ENCODE measurements around the gene RELB.

RELB gene

GRCh38 chr19:45063851-45064801 is 62.9 kb downstream of the RELB start:
- H3K9ac ChIP-seq (ENCODE audit: insufficient read length): no peak overlapping the region
- H3K36me3 ChIP-seq (ENCODE audit: insufficient read depth, low read length): peaks cover 63% of the 10 kb centered on the region
- TF ChIP-seq POLR2AphosphoS5 (IDR thresholded peaks at IDR 0.05; ENCODE audit: borderline replicate concordance, low read depth, low read length) (no peak), EZH2 (IDR thresholded peaks at IDR 0.05) (no peak), FOXP2 (optimal IDR thresholded peaks at IDR 0.05; ENCODE audit: control extremely low read depth, extremely low read length, insufficient read depth) (no peak)
- no peak for DNase-seq (ENCODE audit: low read depth, low spot score)
- H3K9me3 ChIP-seq (ENCODE audit: low read depth, low read length): no peaks in the 10 kb centered on the region
- no peak overlapping the region for H3K27ac ChIP-seq
- H3K4me3 ChIP-seq: no peak overlapping the region

GRCh38 chr19:45066921-45067661 is 65.8 kb downstream of the RELB start:
- TF ChIP-seq POLR2AphosphoS5 (IDR thresholded peaks at IDR 0.05; ENCODE audit: borderline replicate concordance, low read depth, low read length) (no peak), FOXP2 (optimal IDR thresholded peaks at IDR 0.05; ENCODE audit: control extremely low read depth, extremely low read length, insufficient read depth) (no peak), EZH2 (IDR thresholded peaks at IDR 0.05) (no peak)
- Histone ChIP-seq H3K9ac (ENCODE audit: insufficient read length) (no peak overlapping the region), H3K4me3 (no peak overlapping the region), H3K27ac (no peak overlapping the region), H3K9me3 (ENCODE audit: low read depth, low read length) (no peaks in the 10 kb centered on the region), H3K36me3 (ENCODE audit: insufficient read depth, low read length) (peaks cover 51% of the 10 kb centered on the region)
- no peak for DNase-seq (ENCODE audit: low read depth, low spot score)

GRCh38 chr19:45068041-45068440 is 66.8 kb downstream of the RELB start:
- Histone ChIP-seq H3K4me3 (no peak overlapping the region), H3K27ac (no peak overlapping the region), H3K9me3 (ENCODE audit: low read depth, low read length) (no peaks in the 10 kb centered on the region), H3K36me3 (ENCODE audit: insufficient read depth, low read length) (peaks cover 46% of the 10 kb centered on the region), H3K9ac (ENCODE audit: insufficient read length) (no peak overlapping the region)
- no peak for DNase-seq (ENCODE audit: low read depth, low spot score)
- no peak for TF ChIP-seq POLR2AphosphoS5 (IDR thresholded peaks at IDR 0.05; ENCODE audit: borderline replicate concordance, low read depth, low read length)
- no peak for TF ChIP-seq EZH2 (IDR thresholded peaks at IDR 0.05)
- TF ChIP-seq FOXP2 (optimal IDR thresholded peaks at IDR 0.05; ENCODE audit: control extremely low read depth, extremely low read length, insufficient read depth): no peak

- no peak overlapping the region for H3K27ac ChIP-seq
- DNase-seq (ENCODE audit: low read depth, low spot score): no peak
- H3K9me3 ChIP-seq (ENCODE audit: low read depth, low read length): no peaks in the 10 kb centered on the region
- no peak overlapping the region for H3K4me3 ChIP-seq
- H3K9ac ChIP-seq (ENCODE audit: insufficient read length): no peak overlapping the region
- TF ChIP-seq EZH2 (IDR thresholded peaks at IDR 0.05) (no peak), POLR2AphosphoS5 (IDR thresholded peaks at IDR 0.05; ENCODE audit: borderline replicate concordance, low read depth, low read length) (no peak), FOXP2 (optimal IDR thresholded peaks at IDR 0.05; ENCODE audit: control extremely low read depth, extremely low read length, insufficient read depth) (no peak)
- peaks cover 38% of the 10 kb centered on the region for H3K36me3 ChIP-seq (ENCODE audit: insufficient read depth, low read length)
Observed at GRCh38 chr19:45069056-45069455, 67.8 kb downstream of the RELB start.

GRCh38 chr19:45070214-45070613 is 69.0 kb downstream of the RELB start:
- no peak overlapping the region for H3K4me3 ChIP-seq
- no peaks in the 10 kb centered on the region for H3K9me3 ChIP-seq (ENCODE audit: low read depth, low read length)
- H3K27ac ChIP-seq: no peak overlapping the region
- no peak overlapping the region for H3K9ac ChIP-seq (ENCODE audit: insufficient read length)
- TF ChIP-seq POLR2AphosphoS5 (IDR thresholded peaks at IDR 0.05; ENCODE audit: borderline replicate concordance, low read depth, low read length) (no peak), FOXP2 (optimal IDR thresholded peaks at IDR 0.05; ENCODE audit: control extremely low read depth, extremely low read length, insufficient read depth) (no peak), EZH2 (IDR thresholded peaks at IDR 0.05) (no peak)
- no peak for DNase-seq (ENCODE audit: low read depth, low spot score)
- peaks cover 30% of the 10 kb centered on the region; the same call in 1 of the 2 replicates for H3K36me3 ChIP-seq (ENCODE audit: insufficient read depth, low read length)

GRCh38 chr19:45070861-45071544 is 69.7 kb downstream of the RELB start:
- H3K27ac ChIP-seq: no peak overlapping the region
- peaks cover 25% of the 10 kb centered on the region; the same call in 1 of the 2 replicates for H3K36me3 ChIP-seq (ENCODE audit: insufficient read depth, low read length)
- no peak overlapping the region for H3K4me3 ChIP-seq
- TF ChIP-seq FOXP2 (optimal IDR thresholded peaks at IDR 0.05; ENCODE audit: control extremely low read depth, extremely low read length, insufficient read depth): no peak
- no peak for TF ChIP-seq POLR2AphosphoS5 (IDR thresholded peaks at IDR 0.05; ENCODE audit: borderline replicate concordance, low read depth, low read length)
- no peak for TF ChIP-seq EZH2 (IDR thresholded peaks at IDR 0.05)
- no peak overlapping the region for H3K9ac ChIP-seq (ENCODE audit: insufficient read length)
- no peaks in the 10 kb centered on the region for H3K9me3 ChIP-seq (ENCODE audit: low read depth, low read length)
- DNase-seq (ENCODE audit: low read depth, low spot score): no peak

GRCh38 chr19:45071545-45071938 is 70.3 kb downstream of the RELB start:
- TF ChIP-seq POLR2AphosphoS5 (IDR thresholded peaks at IDR 0.05; ENCODE audit: borderline replicate concordance, low read depth, low read length) (no peak), FOXP2 (optimal IDR thresholded peaks at IDR 0.05; ENCODE audit: control extremely low read depth, extremely low read length, insufficient read depth) (no peak), EZH2 (IDR thresholded peaks at IDR 0.05) (no peak)
- no peak overlapping the region for H3K4me3 ChIP-seq
- no peak for DNase-seq (ENCODE audit: low read depth, low spot score)
- no peak overlapping the region for H3K27ac ChIP-seq
- no peak overlapping the region for H3K9ac ChIP-seq (ENCODE audit: insufficient read length)
- no peaks in the 10 kb centered on the region for H3K9me3 ChIP-seq (ENCODE audit: low read depth, low read length)
- peaks cover 25% of the 10 kb centered on the region; the same call in 1 of the 2 replicates for H3K36me3 ChIP-seq (ENCODE audit: insufficient read depth, low read length)
